Limb (tissue), 2 donors: ENCODE data around the gene CD44.

Experiments used
- DNase-seq, 2 donors: peaks; one replicate each; pipeline ENCODE4 v3.0.0-alpha.2; 2016; ENCODE audit errors: extremely low spot score in 2 of 2

The CD44 gene

DNA sequence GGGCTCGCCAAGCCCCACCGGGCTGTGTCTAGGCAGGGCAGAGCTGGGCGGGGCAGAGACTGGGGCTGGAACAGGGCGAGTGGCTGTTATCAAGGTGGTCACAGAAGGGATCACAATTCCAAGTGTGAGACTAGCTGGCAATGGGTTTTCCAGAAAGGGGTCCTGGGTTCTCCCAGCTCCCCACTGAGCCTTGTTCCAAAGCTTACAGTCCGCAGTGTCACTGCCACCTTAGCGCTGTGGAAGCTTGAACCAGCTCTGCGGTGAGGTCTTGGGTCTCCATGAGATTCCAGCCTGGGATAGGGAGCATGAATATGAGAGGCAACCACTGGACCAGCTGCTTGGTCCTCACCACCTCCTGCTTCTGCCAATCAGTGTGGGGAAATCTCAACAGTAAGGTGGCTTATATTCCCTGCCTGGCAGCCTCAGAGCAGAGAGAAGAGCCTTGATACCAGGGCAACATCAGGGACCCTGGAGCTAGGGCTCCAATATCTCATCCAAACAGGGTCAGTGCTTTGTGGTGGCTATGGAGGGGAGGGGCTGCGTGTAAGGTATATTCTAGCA, 831 bp downstream of the CD44 start:
- DNase-seq = no peak

GRCh38 chr11:35141071-35141470, 2.1 kb downstream of the CD44 start:
- DNase-seq = no peak

- DNase-seq = no peak
These were observed 2.6 kb downstream of the CD44 start for GRCh38 chr11:35141571-35141971.

- DNase-seq = no peak
These were observed 3.6 kb downstream of the CD44 start for GRCh38 chr11:35142481-35143075.

DNA sequence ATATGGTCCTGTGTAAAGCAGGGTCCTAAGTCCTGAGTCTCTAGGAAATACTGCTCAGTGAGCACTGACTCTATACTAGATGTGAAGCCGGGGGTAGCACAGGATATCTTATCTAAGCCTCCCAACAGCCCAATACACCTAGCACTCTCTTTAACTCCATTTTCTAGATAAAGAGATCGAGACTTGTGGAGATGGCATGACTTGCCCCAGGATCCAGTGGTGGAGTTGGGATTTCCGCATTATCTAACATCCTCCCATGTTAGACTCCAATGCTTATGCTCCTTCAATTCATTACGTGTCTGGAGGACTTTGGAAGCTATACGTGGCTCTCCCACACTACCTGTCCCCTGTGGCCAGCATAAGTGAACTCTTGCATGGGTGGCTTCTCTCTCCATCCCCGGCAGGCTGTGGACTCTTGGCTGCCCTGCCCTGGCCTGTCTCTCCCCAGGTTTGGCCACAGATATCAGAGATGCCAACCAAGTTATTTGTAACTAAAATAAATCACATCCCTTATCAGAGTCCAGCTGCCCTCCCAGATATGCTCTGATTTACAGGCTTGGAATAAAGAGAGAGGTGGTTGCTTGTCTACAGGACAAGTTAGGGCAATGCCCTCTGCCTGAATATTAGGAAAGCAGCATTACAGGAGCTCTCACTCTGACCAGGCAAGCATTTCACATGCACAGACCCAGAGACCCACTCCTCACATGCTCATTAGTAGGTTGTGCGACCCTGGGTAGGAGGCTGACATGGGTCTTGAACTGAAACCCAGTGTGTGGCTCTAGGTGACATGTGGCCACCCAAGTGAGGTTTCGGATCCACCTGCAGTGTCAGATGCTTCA, 4.5 kb downstream of the CD44 start:
- no peak for DNase-seq

DNA sequence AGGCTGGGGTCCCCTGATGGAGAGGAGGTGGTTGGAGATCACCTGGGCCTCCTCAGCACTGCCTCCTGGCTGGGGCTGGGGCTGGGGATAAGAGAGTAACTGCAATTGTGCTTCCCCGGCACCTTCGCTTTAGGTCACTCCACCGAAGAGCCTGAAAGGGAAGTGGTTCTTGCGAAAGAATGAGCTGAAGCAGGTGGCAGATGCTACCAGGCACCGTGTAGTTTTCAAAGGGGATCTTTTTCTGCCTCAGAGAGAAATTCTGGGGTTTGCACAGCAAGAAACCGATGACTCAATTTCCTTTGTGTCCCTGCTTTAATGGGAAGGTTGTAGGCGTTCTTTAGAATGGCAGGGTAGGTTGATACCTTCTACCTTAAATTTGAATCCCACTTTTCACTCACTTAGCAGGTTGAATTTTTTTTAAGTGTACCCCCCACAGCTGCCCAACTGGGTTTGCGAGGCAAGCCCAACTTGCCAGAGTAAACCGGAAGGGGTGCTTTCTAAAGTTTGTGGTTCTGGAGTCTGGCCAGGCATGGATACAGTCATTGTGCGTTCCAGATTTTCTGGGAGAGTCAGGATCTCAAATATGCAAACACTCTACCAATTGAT, 5.3 kb downstream of the CD44 start:
- DNase-seq = no peak

DNA sequence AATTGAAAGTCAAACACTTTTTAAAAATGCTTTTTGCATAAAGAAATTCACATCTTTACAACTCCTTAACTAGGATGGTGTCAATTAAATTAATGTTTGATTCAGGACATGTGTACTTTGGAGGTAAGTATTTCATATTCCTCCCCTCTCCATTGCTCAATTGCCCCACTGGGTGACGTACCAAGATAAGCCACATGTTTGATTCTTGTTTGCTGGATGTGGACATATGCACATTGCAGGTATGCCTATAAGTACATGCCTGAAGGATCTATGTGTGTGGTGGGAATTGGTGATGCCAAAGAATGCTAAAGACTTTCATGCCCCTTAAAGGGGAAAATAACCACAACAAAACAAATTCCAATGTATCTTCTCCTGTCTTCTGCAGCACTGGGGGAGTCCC, 5.8 kb downstream of the CD44 start:
- DNase-seq = no peak

DNA sequence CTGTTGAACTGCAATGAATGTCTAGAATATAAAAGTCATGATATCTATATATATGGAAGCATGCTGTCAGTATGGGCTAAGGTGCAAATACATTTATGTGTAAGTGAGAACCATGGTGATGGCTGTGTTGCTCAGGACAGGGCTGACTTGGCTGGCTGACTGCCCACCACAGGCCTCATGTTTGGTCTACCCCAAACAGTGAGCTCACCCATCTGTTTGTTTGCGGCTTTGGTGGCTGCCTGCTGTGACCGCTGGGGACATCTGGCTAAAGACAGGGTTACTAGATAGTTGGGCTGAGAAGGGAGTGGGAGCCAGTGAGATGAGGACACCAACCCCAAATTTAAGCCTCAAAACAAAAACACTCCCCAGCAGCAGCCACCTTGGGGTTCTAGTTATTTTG, 6.3 kb downstream of the CD44 start:
- DNase-seq = no peak

- no peak for DNase-seq
These were observed 7.1 kb downstream of the CD44 start for GRCh38 chr11:35146074-35146521.

DNA sequence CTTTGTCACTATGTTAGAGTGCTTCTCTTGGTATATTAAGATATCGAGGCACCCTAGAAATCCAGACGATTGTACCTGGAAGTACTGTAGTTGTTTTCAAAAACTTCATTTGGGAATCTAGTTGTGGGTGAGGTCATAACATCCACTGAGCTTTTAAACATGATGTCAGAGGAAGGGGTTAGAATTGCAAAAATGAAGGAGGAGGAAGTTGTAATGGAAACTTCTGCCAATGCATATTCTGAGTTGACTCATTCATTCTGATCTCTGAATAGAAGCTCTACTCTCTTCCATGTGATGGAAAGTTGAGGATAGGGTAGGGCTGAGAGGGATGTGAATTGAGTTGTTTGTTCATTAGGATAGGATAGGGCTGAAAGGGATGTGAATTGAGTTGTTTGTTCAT, 7.7 kb downstream of the CD44 start:
- DNase-seq = no peak

GRCh38 chr11:35147235-35147634, 8.3 kb downstream of the CD44 start:
- no peak for DNase-seq

GRCh38 chr11:35148163-35148837, 9.3 kb downstream of the CD44 start:
- DNase-seq = no peak

DNA sequence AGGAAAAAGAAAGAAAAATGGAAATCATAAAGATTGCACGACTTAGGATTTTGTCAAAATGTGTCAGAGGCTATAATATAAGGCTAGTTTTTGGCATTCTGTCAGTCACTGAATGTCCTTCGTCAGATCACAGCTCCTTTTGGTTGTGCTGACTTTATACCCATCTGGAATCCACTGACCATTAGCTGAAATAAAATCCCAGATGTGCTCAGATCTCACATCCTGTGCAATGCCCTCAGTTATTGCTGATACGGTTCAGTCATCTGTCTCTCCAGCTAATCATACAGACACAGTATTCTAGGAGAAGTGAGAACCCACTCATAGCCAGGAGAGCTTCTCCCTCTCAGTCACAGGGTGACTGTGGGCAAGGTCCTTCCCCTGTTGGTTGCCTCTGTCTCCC, 11.5 kb downstream of the CD44 start:
- no peak for DNase-seq

DNA sequence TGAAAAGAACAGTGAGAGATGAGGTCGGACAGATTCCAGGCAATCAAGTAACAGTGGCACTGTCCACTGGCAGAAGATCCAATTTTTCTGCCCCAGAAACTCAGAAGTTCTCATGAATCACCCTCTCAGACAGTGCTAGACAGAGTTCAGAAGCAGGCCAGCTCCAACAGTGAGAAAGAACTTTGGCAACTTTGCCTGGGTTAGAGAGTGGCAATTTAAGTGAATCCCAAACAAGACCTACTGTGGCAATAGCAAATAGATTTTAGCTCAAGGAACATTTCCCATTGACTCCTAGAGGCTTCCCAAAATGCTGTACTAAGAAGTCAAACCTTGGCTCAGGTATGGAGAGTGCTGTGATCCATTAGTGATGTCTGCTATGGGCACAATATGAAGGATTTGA, 12.3 kb downstream of the CD44 start:
- DNase-seq = no peak

DNA sequence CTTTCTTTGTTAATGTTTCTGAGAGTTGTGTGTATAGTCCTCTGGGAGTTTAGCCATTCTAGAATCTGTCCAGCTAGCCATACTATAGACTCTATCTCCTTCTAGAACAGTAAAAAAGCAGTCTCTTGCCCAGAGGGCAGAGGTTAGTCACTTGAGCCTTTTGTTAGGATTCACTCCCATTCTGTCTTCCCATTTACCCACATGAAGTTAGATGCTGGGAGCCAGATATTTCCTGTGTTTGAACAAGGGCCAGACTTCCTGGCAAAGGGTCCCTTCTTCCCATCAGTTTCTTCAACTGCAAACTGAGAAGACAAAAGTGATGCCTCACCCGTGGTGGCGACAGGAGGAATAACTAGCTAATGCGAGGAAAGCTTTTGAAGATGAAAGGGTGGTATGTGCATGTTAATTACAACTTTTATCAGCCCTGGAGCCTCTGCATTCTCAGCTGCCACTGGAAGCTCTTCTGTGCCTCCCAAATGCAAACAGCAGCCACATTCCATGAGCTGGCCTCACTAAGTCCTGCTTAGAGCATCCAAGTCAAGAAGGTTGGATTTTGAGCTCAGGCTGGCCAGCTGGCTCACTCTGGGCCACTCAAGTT, 12.8 kb downstream of the CD44 start:
- no peak for DNase-seq

- DNase-seq = no peak
These were observed 13.6 kb downstream of the CD44 start for GRCh38 chr11:35152575-35152974.

DNA sequence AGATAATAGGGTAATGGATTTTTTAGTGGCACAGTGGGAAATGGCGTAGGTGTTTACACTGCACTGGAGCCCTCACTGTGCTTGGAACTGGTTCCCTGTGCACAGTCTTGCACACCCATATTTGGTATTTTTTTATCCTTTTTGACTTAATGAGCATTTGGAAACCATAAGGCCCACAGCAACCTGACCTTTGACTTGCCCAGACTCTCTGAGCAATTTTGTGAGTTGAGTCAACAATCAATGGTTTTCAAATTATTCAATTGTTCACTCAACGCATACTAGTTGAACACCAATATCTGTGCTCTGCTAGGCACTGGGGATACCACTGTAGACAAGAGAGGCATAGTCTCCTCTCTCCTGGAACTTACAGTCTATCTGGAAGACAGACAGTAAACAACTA, 14.3 kb downstream of the CD44 start:
- no peak for DNase-seq

DNA sequence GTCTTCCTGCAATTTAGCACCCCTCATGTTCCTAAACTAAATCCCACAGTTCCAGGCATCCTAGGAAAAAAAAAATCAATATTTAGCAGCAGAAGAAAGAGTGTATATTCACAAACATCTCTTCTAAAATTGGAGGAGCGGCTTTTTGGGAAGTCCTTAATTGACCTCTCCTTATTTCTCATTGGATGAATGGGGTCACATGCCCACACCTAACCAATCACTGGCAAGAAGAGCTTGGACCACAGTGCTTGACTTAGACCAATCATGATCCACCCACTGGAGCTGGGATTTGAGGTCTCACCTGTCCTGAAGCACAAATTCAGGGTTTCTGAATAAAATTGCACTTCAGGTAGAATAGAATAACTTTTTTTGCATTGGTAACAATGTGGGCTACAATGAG, 16.0 kb downstream of the CD44 start:
- DNase-seq = no peak

- no peak for DNase-seq
These were observed 16.7 kb downstream of the CD44 start for GRCh38 chr11:35155677-35156076.

DNA sequence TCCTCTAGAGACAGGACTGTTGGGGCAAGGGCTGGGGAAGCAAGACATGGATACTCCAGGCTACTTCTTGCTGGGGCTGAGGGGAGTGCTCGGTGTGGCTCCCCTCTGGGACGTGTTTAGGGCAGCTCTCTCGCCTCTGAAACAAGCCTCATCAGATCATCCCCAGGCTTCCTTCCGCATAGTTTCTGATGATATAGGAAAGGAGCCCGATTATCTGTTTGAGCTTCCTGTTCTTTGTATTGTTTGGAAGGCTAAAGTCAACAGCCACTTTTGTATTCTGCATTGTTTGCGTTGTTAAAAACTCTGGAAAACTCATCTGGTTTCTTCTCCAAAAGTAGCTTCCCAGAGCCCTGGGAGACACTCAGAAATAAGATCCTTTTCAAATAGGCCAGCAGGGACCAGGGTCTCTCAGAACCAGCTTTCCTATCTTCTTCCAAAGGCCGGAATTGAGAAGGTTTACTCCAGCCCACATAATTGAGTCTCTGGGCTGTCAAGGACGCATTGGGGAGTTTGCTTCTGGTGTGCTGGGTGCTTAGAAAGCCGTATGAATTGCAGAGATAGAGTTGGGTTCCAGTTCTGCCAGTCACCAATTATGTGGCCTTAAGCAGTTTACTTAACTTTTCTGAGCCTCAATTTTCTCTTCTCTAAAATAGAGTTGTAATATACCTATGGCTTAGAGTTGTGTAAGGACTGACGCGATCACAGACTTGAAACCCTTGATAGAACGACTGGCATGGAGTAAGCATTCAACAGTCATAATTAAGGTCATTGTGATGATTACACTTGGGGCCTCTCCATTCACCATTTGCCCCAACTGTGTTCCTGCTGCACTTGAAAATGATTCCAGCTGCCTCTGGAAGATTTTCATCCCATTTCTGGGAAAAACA, 19.1 kb downstream of the CD44 start:
- DNase-seq = no peak
